Parathyroid adenoma (tissue), 2 donors: ENCODE results near the gene SMAD3.

Experiments
- H2AFZ ChIP-seq: fragments of 300-600 bp; sonication (generic); one replicate; pipeline ENCODE4 v1.7.0; 2017; ENCODE audit warnings: antibody characterized with exemption, mild to moderate bottlenecking
- H3K27ac ChIP-seq: fragments of 300-600 bp; sonication (generic); one replicate; pipeline ENCODE4 v1.7.0; 2017
- H3K27me3 ChIP-seq: fragments of 300-600 bp; sonication (generic); one replicate; pipeline ENCODE4 v1.7.0; 2017; ENCODE audit warnings: low read length; ENCODE audit not compliant: control insufficient read depth, insufficient read depth
- H3K36me3 ChIP-seq: fragments of 300-600 bp; sonication (generic); one replicate; pipeline ENCODE4 v1.7.0; 2017; ENCODE audit warnings: low read length; ENCODE audit not compliant: control insufficient read depth, insufficient read depth
- H3K4me1 ChIP-seq: fragments of 300-600 bp; sonication (generic); one replicate; pipeline ENCODE4 v1.7.0; 2017; ENCODE audit warnings: control low read depth
- H3K4me2 ChIP-seq: fragments of 300-600 bp; sonication (generic); one replicate; pipeline ENCODE4 v1.7.0; 2017; ENCODE audit warnings: low read length
- H3K4me3 ChIP-seq: fragments of 300-600 bp; sonication (generic); one replicate; pipeline ENCODE4 v1.7.0; 2017; ENCODE audit warnings: low read depth, low read length
- H3K79me2 ChIP-seq: fragments of 300-600 bp; sonication (generic); one replicate; pipeline ENCODE4 v1.7.0; 2017; ENCODE audit warnings: control low read depth
- H3K9ac ChIP-seq: fragments of 300-600 bp; sonication (generic); one replicate; pipeline ENCODE4 v1.7.0; 2017; ENCODE audit warnings: mild to moderate bottlenecking
- H3K9me3 ChIP-seq: fragments of 300-600 bp; sonication (generic); one replicate; pipeline ENCODE4 v1.7.0; 2017; ENCODE audit warnings: low read length; ENCODE audit not compliant: control insufficient read depth
- CTCF ChIP-seq: fragments of 300-600 bp; sonication (generic); IDR thresholded peaks from one replicate; pipeline ENCODE4 v1.7.0; 2017; ENCODE audit warnings: antibody characterized with exemption, mild to moderate bottlenecking
- donor health status: primary hyperparathyroidism.

SMAD3 gene

GRCh38 chr15:67092752-67093503 is 27.5 kb downstream of the SMAD3 start:
- Histone ChIP-seq H3K9me3 (no peaks in the 10 kb centered on the region), H3K9ac (no peak overlapping the region), H3K4me3 (no peak overlapping the region), H3K36me3 (no peaks in the 10 kb centered on the region), H3K4me1 (peaks cover 7% of the 10 kb centered on the region), H3K79me2 (peaks cover 36% of the 10 kb centered on the region), H3K27me3 (no peaks in the 10 kb centered on the region), H2AFZ (no peak overlapping the region), H3K4me2 (no peak overlapping the region), H3K27ac (no peak overlapping the region)
- no peak for TF ChIP-seq CTCF

GRCh38 chr15:67093504-67093862 is 28.1 kb downstream of the SMAD3 start:
- H2AFZ ChIP-seq = no peak overlapping the region
- H3K36me3 ChIP-seq = no peaks in the 10 kb centered on the region
- no peak overlapping the region for H3K4me2 ChIP-seq
- peaks cover 31% of the 10 kb centered on the region for H3K79me2 ChIP-seq
- TF ChIP-seq CTCF = no peak
- no peak overlapping the region for H3K4me3 ChIP-seq
- no peak overlapping the region for H3K9ac ChIP-seq
- H3K9me3 ChIP-seq = no peaks in the 10 kb centered on the region
- peaks cover 5% of the 10 kb centered on the region for H3K4me1 ChIP-seq
- no peaks in the 10 kb centered on the region for H3K27me3 ChIP-seq
- no peak overlapping the region for H3K27ac ChIP-seq

GRCh38 chr15:67094001-67094826 is 28.8 kb downstream of the SMAD3 start:
- no peak overlapping the region for H3K4me2 ChIP-seq
- H3K27ac ChIP-seq = no peak overlapping the region
- peaks cover 5% of the 10 kb centered on the region for H3K4me1 ChIP-seq
- no peaks in the 10 kb centered on the region for H3K36me3 ChIP-seq
- H3K9ac ChIP-seq = no peak overlapping the region
- no peak overlapping the region for H2AFZ ChIP-seq
- no peak for TF ChIP-seq CTCF
- H3K27me3 ChIP-seq = no peaks in the 10 kb centered on the region
- peaks cover 26% of the 10 kb centered on the region for H3K79me2 ChIP-seq
- no peaks in the 10 kb centered on the region for H3K9me3 ChIP-seq
- H3K4me3 ChIP-seq = no peak overlapping the region

- H3K27me3 ChIP-seq = no peaks in the 10 kb centered on the region
- peaks cover 5% of the 10 kb centered on the region for H3K4me1 ChIP-seq
- peaks cover 11% of the 10 kb centered on the region for H3K79me2 ChIP-seq
- H3K4me3 ChIP-seq = no peak overlapping the region
- no peak overlapping the region for H3K27ac ChIP-seq
- no peaks in the 10 kb centered on the region for H3K9me3 ChIP-seq
- H3K4me2 ChIP-seq = no peak overlapping the region
- H3K9ac ChIP-seq = no peak overlapping the region
- no peak overlapping the region for H2AFZ ChIP-seq
- no peaks in the 10 kb centered on the region for H3K36me3 ChIP-seq
- TF ChIP-seq CTCF = no peak
These were observed 30.5 kb downstream of the SMAD3 start for GRCh38 chr15:67095912-67096311.
